Muscle of back (tissue), 11 donors: ENCODE measurements around the gene TRAPPC10. TPM values are rescaled to one million over a fixed set of nuclear protein-coding genes. Genes with fewer than 3 reads are reported as not detected.
"Not testable (repeated sequence)": the region's sequence is repeated elsewhere in the genome, so short reads cannot be mapped to it uniquely, and the experiment has no call there.

Experiments
- DNase-seq, 3 donors: peaks; one replicate each; pipeline versions ENCODE4 v3.0.0 to v3.0.0-alpha.2; 2013
- polyA plus RNA-seq, 10 donors: library from polyadenylated mRNA; unstranded; fragments of 120-200 nt; gene quantifications; one replicate each; pipeline ENCODE4 v1.2.1, GENCODE V29; 2013; ENCODE audit not compliant: insufficient read length in 10 of 10

The TRAPPC10 gene
- polyA plus RNA-seq, 10 donors: 9.0 to 18.2 (median 14.2) TPM

- peak in 1 of 3 donors; percentile 0 for DNase-seq
These were observed 130.4 kb downstream of the TRAPPC10 start for GRCh38 chr21:44142470-44142869.

- not testable (repeated sequence) for DNase-seq
These were observed 131.3 kb downstream of the TRAPPC10 start for GRCh38 chr21:44143380-44143779.

- peak in 1 of 3 donors; percentile 0 for DNase-seq
These were observed 131.9 kb downstream of the TRAPPC10 start for GRCh38 chr21:44143996-44144395.

- not testable (repeated sequence) for DNase-seq
These were observed 132.9 kb downstream of the TRAPPC10 start for GRCh38 chr21:44144784-44145602.

GRCh38 chr21:44145616-44146015 is 133.5 kb downstream of the TRAPPC10 start:
- DNase-seq: not testable (repeated sequence)

GRCh38 chr21:44147108-44147507 is 135.0 kb downstream of the TRAPPC10 start:
- not testable (repeated sequence) for DNase-seq

GRCh38 chr21:44150255-44150654 is 138.1 kb downstream of the TRAPPC10 start:
- DNase-seq: not testable (repeated sequence)

GRCh38 chr21:44153214-44153888 is 141.2 kb downstream of the TRAPPC10 start:
- peak in 1 of 3 donors; percentile 0 for DNase-seq

- DNase-seq: not testable (repeated sequence)
These were observed 141.8 kb downstream of the TRAPPC10 start for GRCh38 chr21:44153889-44154228.

GRCh38 chr21:44154816-44155230 is 142.7 kb downstream of the TRAPPC10 start:
- not testable (repeated sequence) for DNase-seq

GRCh38 chr21:44155231-44155993 is 143.3 kb downstream of the TRAPPC10 start:
- DNase-seq: peak in 1 of 3 donors; percentile 0

GRCh38 chr21:44155994-44156380 is 143.9 kb downstream of the TRAPPC10 start:
- not testable (repeated sequence) for DNase-seq

Other genes starting within 250 kb of the TRAPPC10 start
- 10 to 100 TPM; 17.1 to 31.2 (median 21.2) TPM for gene CSTB, start 236.0 kb upstream of the TRAPPC10 start, polyA plus RNA-seq
- gene RRP1, start 222.7 kb upstream of the TRAPPC10 start, polyA plus RNA-seq: 10 to 100 TPM; 14.8 to 27.2 (median 18.5) TPM
- 10 to 100 TPM; 24.0 to 30.6 (median 27.3) TPM for gene AGPAT3, start 147.1 kb upstream of the TRAPPC10 start, polyA plus RNA-seq
- gene PWP2, start 95.1 kb downstream of the TRAPPC10 start, polyA plus RNA-seq: 10 to 100 TPM in 1 of 10 donors, 1 to 10 TPM in 8, under 1 TPM in 1; 0.16 to 10.6 (median 5.5) TPM
- 10 to 100 TPM; 16.6 to 52.6 (median 33.9) TPM for gene GATD3, start 121.4 kb downstream of the TRAPPC10 start, polyA plus RNA-seq
- gene ICOSLG, start 228.6 kb downstream of the TRAPPC10 start, polyA plus RNA-seq: 10 to 100 TPM in 1 of 10 donors, 1 to 10 TPM in 9; 5.4 to 11.4 (median 6.9) TPM
- gene DNMT3L, start 249.6 kb downstream of the TRAPPC10 start, polyA plus RNA-seq: not detected